ENCODE measurements around the gene IKBKE.

IKBKE gene

DNA sequence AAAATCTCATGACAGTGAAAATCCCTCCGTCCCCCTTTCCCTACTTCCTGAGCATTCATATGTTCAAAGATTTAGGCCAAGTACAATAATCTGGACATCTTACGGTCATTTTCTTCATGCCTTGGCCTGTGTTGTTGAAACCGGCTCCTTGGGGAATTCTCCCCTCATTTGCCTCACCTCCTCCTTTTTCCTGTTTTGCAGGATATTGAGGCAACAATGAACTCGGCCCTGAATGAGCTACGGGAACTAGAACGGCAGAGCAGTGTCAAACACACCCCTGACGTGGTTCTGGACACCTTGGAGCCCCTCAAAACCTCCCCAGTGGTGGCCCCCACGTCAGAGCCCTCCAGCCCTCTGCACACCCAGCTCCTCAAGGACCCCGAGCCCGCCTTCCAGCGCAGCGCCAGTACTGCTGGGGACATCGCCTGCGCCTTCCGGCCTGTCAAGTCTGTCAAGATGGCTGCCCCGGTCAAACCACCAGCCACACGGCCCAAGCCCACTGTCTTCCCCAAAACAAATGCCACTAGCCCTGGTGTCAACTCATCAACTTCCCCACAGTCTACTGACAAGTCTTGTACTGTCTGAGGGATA, 9.3 kb upstream of the IKBKE start:
- no peak overlapping the region for H3K4me3 ChIP-seq (ENCODE audit: low read depth, low read length)
- TF ChIP-seq, protein P1, sequence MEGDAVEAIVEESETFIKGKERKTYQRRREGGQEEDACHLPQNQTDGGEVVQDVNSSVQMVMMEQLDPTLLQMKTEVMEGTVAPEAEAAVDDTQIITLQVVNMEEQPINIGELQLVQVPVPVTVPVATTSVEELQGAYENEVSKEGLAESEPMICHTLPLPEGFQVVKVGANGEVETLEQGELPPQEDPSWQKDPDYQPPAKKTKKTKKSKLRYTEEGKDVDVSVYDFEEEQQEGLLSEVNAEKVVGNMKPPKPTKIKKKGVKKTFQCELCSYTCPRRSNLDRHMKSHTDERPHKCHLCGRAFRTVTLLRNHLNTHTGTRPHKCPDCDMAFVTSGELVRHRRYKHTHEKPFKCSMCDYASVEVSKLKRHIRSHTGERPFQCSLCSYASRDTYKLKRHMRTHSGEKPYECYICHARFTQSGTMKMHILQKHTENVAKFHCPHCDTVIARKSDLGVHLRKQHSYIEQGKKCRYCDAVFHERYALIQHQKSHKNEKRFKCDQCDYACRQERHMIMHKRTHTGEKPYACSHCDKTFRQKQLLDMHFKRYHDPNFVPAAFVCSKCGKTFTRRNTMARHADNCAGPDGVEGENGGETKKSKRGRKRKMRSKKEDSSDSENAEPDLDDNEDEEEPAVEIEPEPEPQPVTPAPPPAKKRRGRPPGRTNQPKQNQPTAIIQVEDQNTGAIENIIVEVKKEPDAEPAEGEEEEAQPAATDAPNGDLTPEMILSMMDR (IDR thresholded peaks at IDR 0.05; ENCODE audit: borderline replicate concordance, insufficient read depth, low read depth, low read length): no peak

DNA sequence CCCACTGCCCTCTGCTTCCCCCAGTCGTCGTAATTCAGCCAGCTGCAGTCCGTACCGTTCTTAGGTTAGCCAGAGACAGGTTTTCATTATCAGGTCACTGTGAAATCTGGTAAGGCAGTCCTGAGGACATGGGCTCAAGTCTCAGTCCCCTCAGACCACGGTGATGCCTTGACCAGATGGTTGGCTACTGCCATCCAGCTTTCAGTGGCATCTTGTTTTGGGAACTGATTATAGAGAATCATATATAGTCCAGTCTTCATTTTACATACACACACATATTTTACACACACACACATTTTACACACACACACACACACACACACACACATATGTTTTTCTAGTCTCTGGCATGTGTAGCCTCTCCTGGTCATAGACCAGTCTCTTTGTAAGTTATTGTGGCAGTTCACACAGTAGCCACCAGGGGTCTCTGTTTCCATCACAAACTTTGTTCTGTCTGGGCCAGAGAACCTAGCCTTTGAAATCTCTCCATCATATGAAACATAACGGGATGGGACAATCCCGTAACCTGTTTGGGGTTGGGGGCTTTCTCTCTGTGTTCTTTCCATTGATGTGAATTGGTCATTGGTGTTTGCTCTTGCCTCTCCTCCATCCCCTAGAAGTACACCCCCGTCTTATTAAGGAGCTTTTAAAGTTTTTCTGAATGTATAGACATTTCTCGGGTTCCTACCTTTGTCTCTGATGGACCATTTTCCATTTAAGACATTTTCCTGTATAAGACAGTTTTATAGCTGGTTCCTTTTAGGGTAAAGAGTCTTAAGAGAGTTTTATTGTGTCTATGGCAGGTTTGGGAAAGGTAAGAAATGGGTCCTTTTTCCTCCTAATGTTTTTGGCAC, 8.4 kb upstream of the IKBKE start:
- H3K4me3 ChIP-seq (ENCODE audit: low read depth, low read length): no peak overlapping the region

DNA sequence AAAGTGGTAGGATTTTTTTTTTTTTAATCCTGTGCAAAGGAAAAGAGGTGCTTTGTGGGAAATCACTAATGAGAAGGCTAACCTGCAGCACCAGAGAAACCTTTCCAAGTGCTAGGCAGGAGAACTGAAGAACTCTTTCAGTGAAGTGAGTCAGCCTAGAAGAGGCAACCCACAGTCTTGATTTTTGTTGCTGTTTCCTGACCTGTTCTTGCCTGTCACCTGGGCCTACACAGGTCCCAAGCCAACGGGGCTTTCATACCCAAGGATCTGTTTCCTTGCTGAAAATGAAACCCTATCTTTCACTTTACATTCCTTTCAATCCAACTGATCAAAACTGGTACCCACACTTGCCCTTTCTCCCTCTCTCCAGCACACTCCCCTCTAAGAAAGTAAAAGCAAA, 7.1 kb upstream of the IKBKE start:
- H3K4me3 ChIP-seq (ENCODE audit: low read depth, low read length): no peak overlapping the region
- TF ChIP-seq, protein P1 (IDR thresholded peaks at IDR 0.05; ENCODE audit: borderline replicate concordance, insufficient read depth, low read depth, low read length): no peak

More for the DNA sequence above, 8.4 kb upstream of the IKBKE start:
- TF ChIP-seq, protein P1 (IDR thresholded peaks at IDR 0.05; ENCODE audit: borderline replicate concordance, insufficient read depth, low read depth, low read length): peak; percentile 75

DNA sequence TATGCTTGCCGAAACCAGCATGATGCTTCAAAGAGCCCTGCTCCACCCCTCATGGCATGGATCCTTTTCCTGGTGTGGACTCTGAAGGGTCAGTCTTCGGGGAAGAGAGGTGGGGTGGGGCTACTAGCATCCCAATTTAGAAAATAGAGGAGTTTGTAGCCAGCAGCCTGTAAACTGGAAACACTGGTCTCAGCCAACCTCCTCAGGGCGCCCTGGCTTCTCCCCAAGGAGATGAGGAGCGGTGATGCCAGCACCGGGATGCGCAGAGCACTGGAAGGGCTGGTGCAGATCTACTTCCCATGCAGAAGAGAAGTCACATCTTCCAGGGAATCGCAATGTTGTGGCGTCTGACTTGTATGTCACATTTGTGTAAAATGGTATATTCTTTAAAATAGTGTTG, 6.4 kb upstream of the IKBKE start:
- TF ChIP-seq, protein P1 (IDR thresholded peaks at IDR 0.05; ENCODE audit: borderline replicate concordance, insufficient read depth, low read depth, low read length): no peak
- H3K4me3 ChIP-seq (ENCODE audit: low read depth, low read length): no peak overlapping the region

DNA sequence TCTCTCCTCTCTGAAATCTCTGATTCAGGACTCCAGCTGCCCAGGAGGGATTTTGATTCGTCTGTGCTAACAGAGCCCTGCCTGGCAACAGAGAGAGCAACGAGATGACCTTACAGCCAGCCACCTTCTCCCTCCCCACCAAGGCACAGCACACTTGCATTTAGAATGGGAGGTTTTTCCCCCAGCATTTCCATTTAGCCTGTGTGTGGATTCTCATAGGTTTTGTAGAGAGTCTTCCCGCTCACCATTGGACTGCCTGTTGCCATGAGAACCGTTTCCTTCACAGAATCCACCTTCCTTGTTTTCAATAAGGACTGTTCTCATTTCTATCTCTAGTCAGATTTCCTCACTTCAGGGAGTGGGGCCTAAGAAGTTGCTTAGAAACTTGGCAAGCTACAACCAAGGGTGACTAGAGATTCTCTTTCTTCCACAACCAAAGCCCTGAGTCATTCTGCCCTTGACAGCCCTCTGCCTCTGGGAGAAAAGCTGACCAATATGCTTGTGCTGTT, 5.8 kb upstream of the IKBKE start:
- TF ChIP-seq, protein P1 (IDR thresholded peaks at IDR 0.05; ENCODE audit: borderline replicate concordance, insufficient read depth, low read depth, low read length): no peak
- H3K4me3 ChIP-seq (ENCODE audit: low read depth, low read length): no peak overlapping the region

DNA sequence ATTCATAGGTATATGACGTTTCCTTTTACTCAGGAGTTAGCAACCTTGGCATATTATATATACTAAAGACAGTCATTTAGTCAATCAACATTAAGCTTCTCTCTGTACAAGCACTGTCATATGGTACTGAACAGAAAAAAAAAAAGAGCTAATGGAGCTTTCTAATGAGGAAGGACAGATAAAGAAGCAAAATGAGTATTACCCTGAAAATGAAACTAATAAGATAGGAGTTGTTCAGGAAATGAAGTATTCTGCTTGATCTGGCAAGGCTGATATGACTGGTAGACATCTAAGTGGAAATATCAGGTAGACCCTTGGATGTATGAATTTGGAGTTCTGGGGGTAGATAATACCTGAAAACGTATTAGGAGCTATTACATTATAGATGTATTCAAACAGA, 4.3 kb upstream of the IKBKE start:
- TF ChIP-seq, protein P1 (IDR thresholded peaks at IDR 0.05; ENCODE audit: borderline replicate concordance, insufficient read depth, low read depth, low read length): no peak
- H3K4me3 ChIP-seq (ENCODE audit: low read depth, low read length): no peak overlapping the region

Data from GM12875 (cell line).